Neural crest cell (in vitro differentiated cells): ENCODE measurements around the gene APOA5. TPM values are rescaled to one million over a fixed set of nuclear protein-coding genes. Genes with fewer than 3 reads are reported as not detected.
"Not testable (repeated sequence)": the region's sequence is repeated elsewhere in the genome, so short reads cannot be mapped to it uniquely, and the experiment has no call there.

Experiments used
- DNase-seq: peaks from one replicate; pipeline ENCODE4 v3.0.0; 2021; ENCODE audit warnings: low read depth, mixed read lengths, low spot score
- H3K27ac Mint-ChIP-seq: one replicate; pipeline ENCODE4 v1.8.0; 2021; ENCODE audit warnings: mild to moderate bottlenecking, mixed read lengths; ENCODE audit not compliant: unreplicated experiment
- H3K27me3 Mint-ChIP-seq: 2 replicates; pipeline ENCODE4 v1.8.0; 2021; ENCODE audit warnings: low read depth, mild to moderate bottlenecking, mixed read lengths
- H3K36me3 Mint-ChIP-seq: 2 replicates; pipeline ENCODE4 v1.8.0; 2021; ENCODE audit warnings: low read depth, mild to moderate bottlenecking, mixed read lengths
- H3K4me1 Mint-ChIP-seq: 2 replicates; pipeline ENCODE4 v1.8.0; 2021; ENCODE audit warnings: mixed read lengths
- H3K4me3 Mint-ChIP-seq: one replicate; pipeline ENCODE4 v1.8.0; 2021; ENCODE audit warnings: mild to moderate bottlenecking, mixed read lengths
- H3K9me3 Mint-ChIP-seq: 2 replicates; pipeline ENCODE4 v1.8.0; 2021; ENCODE audit warnings: mixed read lengths
- total RNA-seq: library from RNA; stranded (reverse); gene quantifications from 2 replicates; pipeline ENCODE4 v1.2.1, GENCODE V29; 2021
- TF ChIP-seq, protein P1 (sequence below): fragments of 200-600 bp; sonication (generic); conservative IDR thresholded peaks from 2 replicates; pipeline ENCODE4 v1.5.0; 2021; ENCODE audit warnings: antibody characterized with exemption, mild to moderate bottlenecking

APOA5 gene
- total RNA-seq, 1 donor from 2014 or later: not detected

DNA sequence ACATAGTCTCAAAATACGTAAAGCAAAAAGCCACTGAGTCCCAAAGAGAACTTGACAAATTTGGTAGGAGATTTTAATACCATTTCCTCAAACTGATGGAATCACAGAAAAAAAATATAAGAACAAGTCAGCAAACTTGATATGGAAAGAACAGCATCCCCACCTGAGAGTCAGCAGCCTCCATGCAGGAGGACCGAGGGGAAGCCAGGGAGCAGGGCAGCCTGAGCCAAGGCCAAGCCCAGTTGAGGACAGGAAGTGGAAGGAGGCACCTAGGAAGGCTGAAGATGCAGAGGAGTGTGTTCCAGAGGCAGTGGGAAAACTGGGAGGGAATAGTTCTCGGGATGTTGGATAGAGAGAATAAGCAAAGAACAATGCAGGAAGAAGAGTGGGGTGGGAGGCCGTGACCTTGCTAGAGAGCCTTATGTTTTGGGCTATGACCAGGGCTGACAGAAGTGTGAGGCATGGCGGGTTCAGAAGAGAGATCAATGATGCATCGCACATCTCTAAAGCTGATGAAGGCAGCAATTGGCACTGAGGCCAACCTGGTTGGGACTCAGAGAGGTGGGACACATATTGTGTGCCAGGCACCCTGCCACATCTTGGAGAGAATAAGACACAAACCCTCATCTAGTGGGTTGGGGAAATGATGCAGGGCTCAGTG is 16.1 kb upstream of the APOA5 start:
- TF ChIP-seq, protein P1, sequence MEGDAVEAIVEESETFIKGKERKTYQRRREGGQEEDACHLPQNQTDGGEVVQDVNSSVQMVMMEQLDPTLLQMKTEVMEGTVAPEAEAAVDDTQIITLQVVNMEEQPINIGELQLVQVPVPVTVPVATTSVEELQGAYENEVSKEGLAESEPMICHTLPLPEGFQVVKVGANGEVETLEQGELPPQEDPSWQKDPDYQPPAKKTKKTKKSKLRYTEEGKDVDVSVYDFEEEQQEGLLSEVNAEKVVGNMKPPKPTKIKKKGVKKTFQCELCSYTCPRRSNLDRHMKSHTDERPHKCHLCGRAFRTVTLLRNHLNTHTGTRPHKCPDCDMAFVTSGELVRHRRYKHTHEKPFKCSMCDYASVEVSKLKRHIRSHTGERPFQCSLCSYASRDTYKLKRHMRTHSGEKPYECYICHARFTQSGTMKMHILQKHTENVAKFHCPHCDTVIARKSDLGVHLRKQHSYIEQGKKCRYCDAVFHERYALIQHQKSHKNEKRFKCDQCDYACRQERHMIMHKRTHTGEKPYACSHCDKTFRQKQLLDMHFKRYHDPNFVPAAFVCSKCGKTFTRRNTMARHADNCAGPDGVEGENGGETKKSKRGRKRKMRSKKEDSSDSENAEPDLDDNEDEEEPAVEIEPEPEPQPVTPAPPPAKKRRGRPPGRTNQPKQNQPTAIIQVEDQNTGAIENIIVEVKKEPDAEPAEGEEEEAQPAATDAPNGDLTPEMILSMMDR: no peak
- DNase-seq: no peak
- Mint-ChIP-seq H3K4me3 (no peak overlapping the region), H3K27me3 (peaks cover 2% of the 10 kb centered on the region), H3K9me3 (peaks cover 3% of the 10 kb centered on the region), H3K27ac (no peak overlapping the region), H3K4me1 (no peaks in the 10 kb centered on the region), H3K36me3 (no peaks in the 10 kb centered on the region)

- no peak for DNase-seq
- TF ChIP-seq, protein P1: no peak
- no peaks in the 10 kb centered on the region for H3K4me1 Mint-ChIP-seq
- H3K27me3 Mint-ChIP-seq: peaks cover 4% of the 10 kb centered on the region
- no peaks in the 10 kb centered on the region for H3K36me3 Mint-ChIP-seq
- peaks cover 1% of the 10 kb centered on the region for H3K9me3 Mint-ChIP-seq
- no peak overlapping the region for H3K4me3 Mint-ChIP-seq
- H3K27ac Mint-ChIP-seq: peak overlapping the region; percentile 54
These were observed 12.3 kb upstream of the APOA5 start for GRCh38 chr11:116804001-116804400.

GRCh38 chr11:116801662-116802061 is 10.0 kb upstream of the APOA5 start:
- not testable (repeated sequence) for DNase-seq, H3K27me3 Mint-ChIP-seq, H3K4me3 Mint-ChIP-seq, H3K36me3 Mint-ChIP-seq, H3K9me3 Mint-ChIP-seq, H3K4me1 Mint-ChIP-seq, H3K27ac Mint-ChIP-seq

GRCh38 chr11:116800610-116801009 is 8.9 kb upstream of the APOA5 start:
- DNase-seq: no peak
- Mint-ChIP-seq H3K27ac (no peak overlapping the region), H3K36me3 (no peaks in the 10 kb centered on the region), H3K27me3 (peaks cover 4% of the 10 kb centered on the region), H3K4me1 (no peaks in the 10 kb centered on the region), H3K9me3 (no peaks in the 10 kb centered on the region), H3K4me3 (no peak overlapping the region)
- TF ChIP-seq, protein P1: no peak

DNA sequence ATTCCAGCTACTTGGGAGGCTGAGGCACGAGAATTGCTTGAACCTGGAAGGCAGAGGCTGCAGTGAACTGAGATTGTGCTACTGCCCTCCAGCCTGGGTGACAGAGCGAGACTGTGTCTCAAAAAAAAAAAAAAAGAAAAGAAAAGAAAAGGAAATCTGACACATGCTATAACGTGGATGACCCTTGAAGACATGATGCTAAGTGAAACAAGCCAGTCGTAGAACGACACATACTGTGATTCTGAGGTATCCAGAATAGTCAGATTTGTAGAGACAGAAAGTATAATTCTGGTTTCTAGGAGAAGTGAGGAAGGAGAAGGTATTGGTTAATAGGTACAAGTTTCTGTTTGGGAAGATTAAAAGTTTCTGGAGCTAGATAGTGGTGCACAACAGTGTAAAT is 6.7 kb upstream of the APOA5 start:
- Mint-ChIP-seq H3K27ac (no peak overlapping the region), H3K4me3 (no peak overlapping the region), H3K27me3 (peaks cover 4% of the 10 kb centered on the region), H3K36me3 (no peaks in the 10 kb centered on the region), H3K4me1 (no peaks in the 10 kb centered on the region), H3K9me3 (no peaks in the 10 kb centered on the region)
- TF ChIP-seq, protein P1: no peak
- no peak for DNase-seq

GRCh38 chr11:116797816-116798215 is 6.1 kb upstream of the APOA5 start:
- no peak overlapping the region for H3K4me3 Mint-ChIP-seq
- no peaks in the 10 kb centered on the region for H3K9me3 Mint-ChIP-seq
- no peak overlapping the region for H3K27ac Mint-ChIP-seq
- TF ChIP-seq, protein P1: no peak
- H3K27me3 Mint-ChIP-seq: peaks cover 3% of the 10 kb centered on the region
- H3K36me3 Mint-ChIP-seq: no peaks in the 10 kb centered on the region
- no peak for DNase-seq
- peaks cover 4% of the 10 kb centered on the region for H3K4me1 Mint-ChIP-seq
